Measurements from ENCODE around the gene LIMCH1.

The LIMCH1 gene

DNA sequence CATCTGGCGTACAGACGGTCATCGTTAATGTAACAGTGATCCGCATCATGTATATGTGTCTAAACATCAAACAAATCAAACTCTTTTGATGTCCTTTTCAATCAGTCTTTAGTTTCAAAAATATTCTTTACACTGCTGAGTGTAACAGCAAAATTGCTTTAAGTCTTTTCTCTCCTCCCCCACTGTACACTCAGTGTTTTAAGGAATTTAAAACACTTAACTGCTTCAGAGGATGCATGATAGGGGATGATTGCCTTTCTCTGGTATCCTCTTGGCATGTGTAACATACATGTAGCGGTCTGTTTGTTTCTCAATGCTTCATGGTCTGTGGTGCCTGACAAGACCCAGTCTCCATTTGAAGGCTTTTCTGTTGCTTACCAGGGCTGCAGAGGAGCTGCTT is 41.6 kb downstream of the LIMCH1 start:
- Histone ChIP-seq H3K36me3 (ENCODE audit: insufficient read depth, low read length) (no peaks in the 10 kb centered on the region), H3K4me1 (ENCODE audit: insufficient read depth, low read length) (peaks cover 6% of the 10 kb centered on the region), H3K4me3 (ENCODE audit: low read length) (no peak overlapping the region), H3K27me3 (ENCODE audit: insufficient read depth, low read length) (no peaks in the 10 kb centered on the region), H3K9me3 (ENCODE audit: low read length) (peaks cover 2% of the 10 kb centered on the region), H2AFZ (ENCODE audit: low read depth, low read length) (no peak overlapping the region)

DNA sequence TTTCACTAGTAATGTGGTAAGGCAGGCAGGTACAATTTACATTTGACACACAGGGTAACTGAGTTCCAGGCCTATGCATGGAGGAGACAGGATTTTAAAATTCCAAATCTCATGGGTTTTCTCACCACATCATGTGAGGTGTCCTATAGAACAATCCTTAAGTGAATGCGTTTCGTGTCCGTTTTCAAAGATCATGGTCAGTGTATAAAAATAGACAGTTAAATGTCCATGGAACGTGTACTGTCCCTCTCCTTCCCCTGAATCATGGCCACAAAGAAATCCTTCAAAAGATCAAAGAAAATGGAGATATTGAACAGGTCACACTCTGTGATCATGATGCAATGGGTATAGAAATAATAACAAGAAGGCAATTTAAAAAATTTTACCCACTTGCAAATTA is 42.0 kb downstream of the LIMCH1 start:
- Histone ChIP-seq H3K36me3 (ENCODE audit: insufficient read depth, low read length) (no peaks in the 10 kb centered on the region), H3K4me1 (ENCODE audit: insufficient read depth, low read length) (peaks cover 6% of the 10 kb centered on the region), H3K27me3 (ENCODE audit: insufficient read depth, low read length) (no peaks in the 10 kb centered on the region), H3K4me3 (ENCODE audit: low read length) (no peak overlapping the region), H3K9me3 (ENCODE audit: low read length) (peaks cover 5% of the 10 kb centered on the region), H2AFZ (ENCODE audit: low read depth, low read length) (no peak overlapping the region)

DNA sequence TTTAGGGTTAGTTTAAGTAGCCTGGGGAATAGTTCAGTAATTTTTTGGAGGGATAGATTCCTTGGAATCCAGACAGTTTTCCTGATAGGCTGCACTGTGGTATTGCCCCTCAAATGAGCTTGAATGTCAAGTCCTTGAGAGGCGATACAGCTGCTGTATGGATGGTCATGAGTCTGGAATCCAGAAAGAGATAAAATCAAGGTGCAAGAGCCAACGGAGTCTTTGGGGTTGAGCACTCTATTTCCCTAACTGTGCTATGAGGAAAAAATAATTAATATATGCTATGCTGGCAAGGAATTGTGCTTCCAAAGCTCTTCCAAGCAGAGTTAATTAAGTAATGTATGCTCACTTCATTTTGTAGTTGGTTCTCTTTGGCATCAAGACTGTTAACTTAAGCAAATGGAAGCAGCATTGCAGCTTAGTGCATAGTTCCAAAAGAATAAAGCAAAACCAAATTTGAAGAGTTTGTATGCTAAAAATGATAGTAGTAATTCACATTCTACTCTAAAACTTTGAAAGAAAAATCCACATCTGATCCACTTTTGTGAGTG is 48.8 kb downstream of the LIMCH1 start:
- Histone ChIP-seq H2AFZ (ENCODE audit: low read depth, low read length) (no peak overlapping the region), H3K9me3 (ENCODE audit: low read length) (peaks cover 3% of the 10 kb centered on the region), H3K36me3 (ENCODE audit: insufficient read depth, low read length) (no peaks in the 10 kb centered on the region), H3K4me1 (ENCODE audit: insufficient read depth, low read length) (no peaks in the 10 kb centered on the region), H3K27me3 (ENCODE audit: insufficient read depth, low read length) (no peaks in the 10 kb centered on the region), H3K4me3 (ENCODE audit: low read length) (no peak overlapping the region)

DNA sequence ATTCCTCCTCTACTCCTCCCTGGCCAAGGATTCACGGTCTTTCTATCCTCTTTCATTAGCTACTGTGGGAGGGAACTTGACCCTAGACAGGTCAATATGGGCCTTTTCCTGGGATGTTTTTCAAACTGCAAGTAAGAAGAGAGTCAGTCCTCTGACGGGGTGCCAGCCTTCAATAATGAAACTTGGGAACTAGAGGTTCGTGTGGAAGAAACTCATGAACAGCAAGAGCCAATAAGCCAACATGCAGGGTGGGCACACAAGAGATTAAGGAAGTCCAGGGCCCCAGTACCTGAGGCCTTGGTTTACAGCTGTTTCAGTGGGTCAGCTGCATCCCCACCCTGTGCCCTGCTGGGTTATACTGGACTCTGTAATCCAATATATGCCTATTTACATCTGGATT is 49.3 kb downstream of the LIMCH1 start:
- H3K4me1 ChIP-seq (ENCODE audit: insufficient read depth, low read length): no peaks in the 10 kb centered on the region

DNA sequence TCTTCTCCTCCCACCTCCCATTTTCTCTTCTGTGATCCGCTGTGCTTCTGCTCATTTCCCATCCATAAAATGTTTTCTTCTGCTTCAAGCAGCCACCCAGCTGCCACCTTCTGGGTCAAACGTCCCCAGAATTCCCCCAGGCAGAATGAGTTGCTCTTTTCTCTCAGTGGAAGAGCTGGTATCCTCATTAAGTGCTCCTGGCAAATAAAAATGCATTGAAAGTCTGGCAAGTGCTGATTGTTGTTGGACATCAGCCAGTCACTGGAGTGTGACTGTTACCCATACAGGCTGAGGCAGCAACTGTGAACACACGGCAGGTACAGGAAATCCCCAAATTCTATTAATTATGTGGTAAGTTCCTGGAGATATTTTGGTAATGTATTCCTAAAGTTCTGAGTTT is 52.6 kb downstream of the LIMCH1 start:
- Histone ChIP-seq H2AFZ (ENCODE audit: low read depth, low read length) (no peak overlapping the region), H3K36me3 (ENCODE audit: insufficient read depth, low read length) (no peaks in the 10 kb centered on the region), H3K4me3 (ENCODE audit: low read length) (no peak overlapping the region), H3K9me3 (ENCODE audit: low read length) (no peaks in the 10 kb centered on the region), H3K27me3 (ENCODE audit: insufficient read depth, low read length) (no peaks in the 10 kb centered on the region), H3K4me1 (ENCODE audit: insufficient read depth, low read length) (peaks cover 8% of the 10 kb centered on the region)

More for the DNA sequence above, 49.3 kb downstream of the LIMCH1 start:
- Histone ChIP-seq H3K4me3 (ENCODE audit: low read length) (no peak overlapping the region), H3K36me3 (ENCODE audit: insufficient read depth, low read length) (no peaks in the 10 kb centered on the region), H2AFZ (ENCODE audit: low read depth, low read length) (no peak overlapping the region), H3K9me3 (ENCODE audit: low read length) (peaks cover 3% of the 10 kb centered on the region), H3K27me3 (ENCODE audit: insufficient read depth, low read length) (no peaks in the 10 kb centered on the region)

DNA sequence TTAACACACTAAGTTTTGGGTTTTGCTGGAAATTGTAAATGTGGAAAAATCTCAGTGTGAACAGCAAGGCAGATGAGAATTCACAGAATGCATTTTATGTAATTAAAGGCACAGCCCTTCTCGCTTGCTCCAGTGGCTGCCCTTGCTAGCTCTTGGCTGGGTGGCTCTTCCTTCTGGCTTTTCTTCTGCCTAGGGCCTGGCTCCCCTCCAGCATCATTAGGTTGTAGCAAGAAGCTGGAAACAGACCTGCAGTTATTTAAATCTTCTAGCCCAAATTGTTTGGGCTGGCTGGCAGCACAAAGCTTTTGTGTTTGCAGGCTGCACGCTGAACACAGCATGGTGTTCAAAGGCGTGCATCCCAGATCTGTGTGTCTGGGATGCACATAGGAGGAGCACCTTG is 56.5 kb downstream of the LIMCH1 start:
- Histone ChIP-seq H3K4me3 (ENCODE audit: low read length) (no peak overlapping the region), H3K4me1 (ENCODE audit: insufficient read depth, low read length) (peaks cover 16% of the 10 kb centered on the region), H2AFZ (ENCODE audit: low read depth, low read length) (no peak overlapping the region), H3K27me3 (ENCODE audit: insufficient read depth, low read length) (no peaks in the 10 kb centered on the region), H3K9me3 (ENCODE audit: low read length) (no peaks in the 10 kb centered on the region), H3K36me3 (ENCODE audit: insufficient read depth, low read length) (no peaks in the 10 kb centered on the region)

DNA sequence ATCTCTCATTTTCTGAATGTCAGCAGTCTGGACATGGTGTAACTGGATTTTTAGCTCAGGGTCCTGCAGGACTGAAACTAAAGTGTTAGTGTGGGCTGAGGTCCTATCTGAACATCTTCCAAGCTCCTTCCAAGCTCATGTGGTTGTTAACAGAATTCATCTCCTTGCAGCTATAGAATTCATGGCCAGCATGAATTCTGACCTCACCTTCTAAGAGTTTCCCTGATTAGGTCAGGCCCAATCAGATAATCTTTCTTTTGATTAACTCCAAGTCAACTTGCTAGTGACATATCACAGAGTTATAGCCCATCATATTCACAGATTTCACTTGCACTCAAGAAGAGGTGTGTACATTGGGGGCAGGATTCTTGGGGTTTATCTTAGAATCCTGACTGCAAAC is 59.5 kb downstream of the LIMCH1 start:
- Histone ChIP-seq H2AFZ (ENCODE audit: low read depth, low read length) (no peak overlapping the region), H3K4me1 (ENCODE audit: insufficient read depth, low read length) (peaks cover 28% of the 10 kb centered on the region), H3K36me3 (ENCODE audit: insufficient read depth, low read length) (no peaks in the 10 kb centered on the region), H3K4me3 (ENCODE audit: low read length) (no peak overlapping the region), H3K27me3 (ENCODE audit: insufficient read depth, low read length) (no peaks in the 10 kb centered on the region), H3K9me3 (ENCODE audit: low read length) (no peaks in the 10 kb centered on the region)

DNA sequence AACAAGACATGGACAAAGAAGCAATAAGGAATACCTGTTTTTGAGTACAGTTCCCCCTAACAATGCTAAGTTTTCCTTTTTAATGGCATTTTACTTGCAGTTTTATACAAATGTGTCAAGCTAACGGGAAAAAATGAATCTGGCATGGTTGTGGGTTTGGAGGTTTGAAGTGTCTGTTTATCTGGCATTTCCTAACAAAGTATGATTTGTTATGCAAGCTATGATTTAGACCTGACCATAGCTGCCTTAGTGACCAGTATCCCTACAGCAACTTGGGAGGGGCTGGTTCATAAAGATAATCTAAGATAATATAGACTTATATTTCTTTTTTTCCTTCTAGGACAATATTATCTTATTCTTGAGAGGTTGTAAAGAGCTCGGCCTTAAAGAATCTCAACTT is 60.6 kb downstream of the LIMCH1 start:
- no peaks in the 10 kb centered on the region for H3K27me3 ChIP-seq (ENCODE audit: insufficient read depth, low read length)
- no peak overlapping the region for H2AFZ ChIP-seq (ENCODE audit: low read depth, low read length)
- no peak overlapping the region for H3K4me3 ChIP-seq (ENCODE audit: low read length)
- peaks cover 28% of the 10 kb centered on the region for H3K4me1 ChIP-seq (ENCODE audit: insufficient read depth, low read length)
- H3K9me3 ChIP-seq (ENCODE audit: low read length): no peaks in the 10 kb centered on the region
- H3K36me3 ChIP-seq (ENCODE audit: insufficient read depth, low read length): no peaks in the 10 kb centered on the region

DNA sequence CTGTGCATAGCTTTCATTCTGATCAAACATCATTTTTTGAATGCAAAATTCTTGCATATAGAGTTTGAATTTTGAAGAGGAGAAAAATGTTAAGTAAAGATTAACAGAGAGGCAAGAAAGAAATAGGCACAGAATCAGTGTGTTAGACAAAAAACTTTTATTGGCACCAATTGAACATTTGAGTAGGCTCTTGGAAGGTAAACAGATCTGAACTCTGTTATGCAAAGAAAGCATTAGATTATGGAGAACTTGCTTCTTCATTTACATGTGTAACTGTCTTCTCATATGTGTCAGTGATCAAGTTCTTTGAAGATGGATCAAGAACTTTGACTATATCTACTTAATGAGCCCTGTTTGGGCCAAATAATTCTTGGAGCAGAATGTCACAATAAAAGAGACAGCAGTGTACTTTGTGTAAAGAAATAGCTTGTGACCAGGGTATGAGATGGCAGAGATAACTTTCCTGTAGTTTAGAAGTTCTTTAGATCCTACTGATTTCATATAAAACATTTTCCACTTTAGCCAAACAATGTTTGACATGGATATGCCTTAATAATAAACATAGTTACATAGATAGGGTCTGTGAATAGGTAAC is 61.3 kb downstream of the LIMCH1 start:
- Histone ChIP-seq H3K9me3 (ENCODE audit: low read length) (no peaks in the 10 kb centered on the region), H3K4me1 (ENCODE audit: insufficient read depth, low read length) (peaks cover 25% of the 10 kb centered on the region), H2AFZ (ENCODE audit: low read depth, low read length) (no peak overlapping the region), H3K27me3 (ENCODE audit: insufficient read depth, low read length) (no peaks in the 10 kb centered on the region), H3K36me3 (ENCODE audit: insufficient read depth, low read length) (no peaks in the 10 kb centered on the region), H3K4me3 (ENCODE audit: low read length) (no peak overlapping the region)

DNA sequence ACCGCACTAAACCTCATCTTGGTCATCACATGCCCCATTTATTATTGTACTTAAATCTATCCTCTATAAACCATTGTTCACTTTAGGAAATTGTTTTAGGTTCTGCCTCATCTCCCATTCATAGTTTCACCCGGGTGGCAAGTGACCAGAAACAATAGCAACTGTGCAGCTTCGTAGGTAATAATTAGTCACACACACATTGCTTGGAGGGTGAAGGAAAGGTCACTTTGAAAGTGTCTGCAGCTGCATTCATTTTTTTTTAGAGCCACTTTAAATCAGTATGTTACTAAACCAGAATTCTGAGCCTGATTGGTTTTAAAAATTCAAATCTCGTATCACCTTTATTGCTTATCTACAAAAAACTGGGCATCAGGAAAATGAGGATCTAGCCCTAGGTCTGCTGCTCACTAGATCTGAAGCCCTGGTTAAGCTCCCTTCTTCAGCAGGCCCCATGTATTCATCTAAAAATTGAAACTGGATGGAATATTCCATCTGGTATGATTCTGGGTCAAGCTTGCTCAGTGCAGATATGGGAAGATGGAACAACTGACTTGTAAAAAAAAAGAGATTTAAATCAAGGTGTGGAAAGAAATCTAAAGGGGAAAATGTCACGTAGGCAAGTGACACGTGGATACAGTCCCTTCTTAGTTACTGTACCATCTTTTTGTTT is 62.4 kb downstream of the LIMCH1 start:
- no peak overlapping the region for H3K4me3 ChIP-seq (ENCODE audit: low read length)
- H3K4me1 ChIP-seq (ENCODE audit: insufficient read depth, low read length): peaks cover 20% of the 10 kb centered on the region
- no peaks in the 10 kb centered on the region for H3K9me3 ChIP-seq (ENCODE audit: low read length)
- no peaks in the 10 kb centered on the region for H3K36me3 ChIP-seq (ENCODE audit: insufficient read depth, low read length)
- no peak overlapping the region for H2AFZ ChIP-seq (ENCODE audit: low read depth, low read length)
- no peaks in the 10 kb centered on the region for H3K27me3 ChIP-seq (ENCODE audit: insufficient read depth, low read length)

DNA sequence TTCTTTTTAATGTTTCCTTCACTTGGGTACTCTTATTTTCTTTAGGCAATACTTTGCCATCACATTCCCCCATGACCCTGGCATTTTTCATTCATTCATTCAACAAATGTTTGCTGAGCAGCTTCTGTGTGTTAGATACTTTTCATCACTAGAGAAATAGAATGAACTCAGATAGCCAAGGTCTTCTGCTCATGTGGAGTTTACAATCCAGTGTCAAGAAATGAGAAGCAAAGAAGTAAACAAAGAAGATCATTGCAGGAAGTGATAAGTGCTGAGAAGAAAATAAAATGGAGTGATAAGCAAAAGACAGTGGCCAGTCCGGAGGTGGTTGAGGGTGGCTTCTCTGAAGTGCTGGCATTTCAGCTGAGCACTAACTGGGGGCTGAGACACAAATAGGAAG is 63.1 kb downstream of the LIMCH1 start:
- H3K4me3 ChIP-seq (ENCODE audit: low read length): no peak overlapping the region
- peaks cover 20% of the 10 kb centered on the region for H3K4me1 ChIP-seq (ENCODE audit: insufficient read depth, low read length)
- no peaks in the 10 kb centered on the region for H3K36me3 ChIP-seq (ENCODE audit: insufficient read depth, low read length)
- H3K27me3 ChIP-seq (ENCODE audit: insufficient read depth, low read length): no peaks in the 10 kb centered on the region
- H3K9me3 ChIP-seq (ENCODE audit: low read length): no peaks in the 10 kb centered on the region
- no peak overlapping the region for H2AFZ ChIP-seq (ENCODE audit: low read depth, low read length)

DNA sequence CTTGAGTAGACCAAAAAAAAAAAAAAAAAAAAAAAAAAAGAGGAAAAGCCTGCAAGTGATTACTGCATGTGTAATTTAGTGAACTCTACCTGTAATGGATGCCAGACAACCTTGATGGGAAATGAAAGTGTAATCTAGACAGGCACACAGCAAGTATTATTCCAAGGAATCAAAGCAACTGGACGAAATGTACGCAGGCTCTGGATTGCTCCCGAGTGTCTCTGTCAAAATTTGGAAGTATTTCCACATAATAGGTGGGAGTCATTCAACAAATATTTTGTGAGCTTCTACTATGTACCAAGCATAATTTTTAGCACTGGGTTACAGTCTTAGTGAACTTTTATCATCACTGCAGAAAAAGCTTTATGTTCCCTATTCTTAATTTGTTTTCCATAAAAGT is 64.2 kb downstream of the LIMCH1 start:
- no peaks in the 10 kb centered on the region for H3K9me3 ChIP-seq (ENCODE audit: low read length)
- no peak overlapping the region for H2AFZ ChIP-seq (ENCODE audit: low read depth, low read length)
- peaks cover 20% of the 10 kb centered on the region for H3K4me1 ChIP-seq (ENCODE audit: insufficient read depth, low read length)
- no peaks in the 10 kb centered on the region for H3K36me3 ChIP-seq (ENCODE audit: insufficient read depth, low read length)
- H3K4me3 ChIP-seq (ENCODE audit: low read length): no peak overlapping the region
- no peaks in the 10 kb centered on the region for H3K27me3 ChIP-seq (ENCODE audit: insufficient read depth, low read length)

DNA sequence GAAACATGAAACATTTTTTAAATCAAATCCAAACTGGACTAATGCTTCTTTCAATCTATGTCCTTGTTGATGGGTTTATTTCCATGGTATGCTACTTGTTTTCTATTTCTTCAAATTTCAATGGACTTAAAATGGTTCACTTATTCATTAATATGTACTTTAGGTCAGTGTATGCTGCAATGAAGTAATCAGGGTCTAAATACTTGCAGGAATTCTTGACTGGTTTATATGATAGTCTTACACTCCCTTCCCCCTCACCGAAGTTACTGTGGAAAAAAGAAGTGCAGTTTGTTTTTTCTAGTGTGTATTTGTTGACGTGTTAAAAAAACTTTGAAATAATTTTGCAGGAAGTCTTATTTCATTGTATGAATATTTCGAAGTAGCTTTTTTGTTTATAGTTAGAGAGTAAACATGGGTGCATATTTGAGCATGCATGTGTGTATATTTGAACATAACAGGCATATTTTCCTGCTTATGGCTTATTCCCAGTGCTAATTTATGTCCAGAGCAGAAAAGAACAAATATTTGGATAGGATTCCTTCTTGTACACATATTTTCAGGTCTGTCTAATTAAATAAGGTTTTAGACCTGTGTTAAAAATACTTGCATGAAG is 65.0 kb downstream of the LIMCH1 start:
- H3K27me3 ChIP-seq (ENCODE audit: insufficient read depth, low read length): no peaks in the 10 kb centered on the region
- no peak overlapping the region for H3K4me3 ChIP-seq (ENCODE audit: low read length)
- no peak overlapping the region for H2AFZ ChIP-seq (ENCODE audit: low read depth, low read length)
- peaks cover 20% of the 10 kb centered on the region for H3K4me1 ChIP-seq (ENCODE audit: insufficient read depth, low read length)
- H3K9me3 ChIP-seq (ENCODE audit: low read length): no peaks in the 10 kb centered on the region
- peaks cover under 1% of the 10 kb centered on the region for H3K36me3 ChIP-seq (ENCODE audit: insufficient read depth, low read length)

Measured in neuron (in vitro differentiated cells).